GM06990 (cell line): ENCODE results near the gene ATOH8.

ENCODE experiments used
- DNase-seq: peaks from one replicate; pipeline ENCODE4 v3.0.0-alpha.2; 2011; ENCODE audit not compliant: insufficient read length; ENCODE audit errors: extremely low read depth
- H3K27me3 ChIP-seq: replicated peaks from 2 replicates; pipeline ENCODE4 v1.6.0; 2011; ENCODE audit warnings: low read length; ENCODE audit not compliant: control insufficient read depth, insufficient read depth
- H3K36me3 ChIP-seq: 2 replicates; pipeline ENCODE4 v1.5.1; 2011; ENCODE audit warnings: low read length; ENCODE audit not compliant: control insufficient read depth, insufficient read depth
- H3K4me3 ChIP-seq: replicated peaks from 2 replicates; pipeline ENCODE4 v1.5.1; 2011; ENCODE audit warnings: low read depth, mild to moderate bottlenecking, control low read depth, low read length
- TF ChIP-seq, protein P1 (sequence below): IDR thresholded peaks from 2 replicates; pipeline ENCODE4 v1.5.1; 2011; ENCODE audit warnings: low read length, control low read depth, mild to moderate bottlenecking, inconsistent platforms; ENCODE audit not compliant: insufficient read depth, poor library complexity, severe bottlenecking

ATOH8 gene

DNA sequence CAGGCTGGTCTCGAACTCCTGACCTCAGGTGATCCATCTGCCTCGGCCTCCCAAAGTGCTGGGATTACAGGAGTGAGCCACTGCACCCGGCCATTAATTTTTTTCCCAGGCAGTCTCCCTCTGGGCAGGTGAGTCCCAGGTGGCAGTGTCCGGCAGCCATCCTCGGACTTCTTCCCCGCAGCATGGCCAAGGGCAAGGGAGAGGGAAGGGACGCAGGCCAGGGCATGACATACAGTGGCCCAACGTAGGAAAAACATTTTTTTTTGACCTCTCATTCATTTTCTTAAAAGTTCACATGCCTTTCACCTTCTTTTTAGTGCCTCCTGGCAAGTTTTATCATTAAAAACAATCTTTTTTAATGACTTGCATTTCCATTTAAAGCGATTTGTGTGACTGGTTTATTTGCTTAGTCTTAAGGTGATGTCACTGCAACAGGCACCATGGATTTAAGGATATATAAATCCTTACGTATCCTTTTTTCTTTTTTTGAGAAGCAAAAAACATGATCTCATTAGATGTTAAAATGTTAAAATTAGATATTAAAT lies 23.0 kb upstream of the ATOH8 start:
- Histone ChIP-seq H3K36me3 (no peaks in the 10 kb centered on the region), H3K27me3 (no peaks in the 10 kb centered on the region), H3K4me3 (no peak overlapping the region)
- no peak for DNase-seq
- TF ChIP-seq, protein P1, sequence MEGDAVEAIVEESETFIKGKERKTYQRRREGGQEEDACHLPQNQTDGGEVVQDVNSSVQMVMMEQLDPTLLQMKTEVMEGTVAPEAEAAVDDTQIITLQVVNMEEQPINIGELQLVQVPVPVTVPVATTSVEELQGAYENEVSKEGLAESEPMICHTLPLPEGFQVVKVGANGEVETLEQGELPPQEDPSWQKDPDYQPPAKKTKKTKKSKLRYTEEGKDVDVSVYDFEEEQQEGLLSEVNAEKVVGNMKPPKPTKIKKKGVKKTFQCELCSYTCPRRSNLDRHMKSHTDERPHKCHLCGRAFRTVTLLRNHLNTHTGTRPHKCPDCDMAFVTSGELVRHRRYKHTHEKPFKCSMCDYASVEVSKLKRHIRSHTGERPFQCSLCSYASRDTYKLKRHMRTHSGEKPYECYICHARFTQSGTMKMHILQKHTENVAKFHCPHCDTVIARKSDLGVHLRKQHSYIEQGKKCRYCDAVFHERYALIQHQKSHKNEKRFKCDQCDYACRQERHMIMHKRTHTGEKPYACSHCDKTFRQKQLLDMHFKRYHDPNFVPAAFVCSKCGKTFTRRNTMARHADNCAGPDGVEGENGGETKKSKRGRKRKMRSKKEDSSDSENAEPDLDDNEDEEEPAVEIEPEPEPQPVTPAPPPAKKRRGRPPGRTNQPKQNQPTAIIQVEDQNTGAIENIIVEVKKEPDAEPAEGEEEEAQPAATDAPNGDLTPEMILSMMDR = no peak

DNA sequence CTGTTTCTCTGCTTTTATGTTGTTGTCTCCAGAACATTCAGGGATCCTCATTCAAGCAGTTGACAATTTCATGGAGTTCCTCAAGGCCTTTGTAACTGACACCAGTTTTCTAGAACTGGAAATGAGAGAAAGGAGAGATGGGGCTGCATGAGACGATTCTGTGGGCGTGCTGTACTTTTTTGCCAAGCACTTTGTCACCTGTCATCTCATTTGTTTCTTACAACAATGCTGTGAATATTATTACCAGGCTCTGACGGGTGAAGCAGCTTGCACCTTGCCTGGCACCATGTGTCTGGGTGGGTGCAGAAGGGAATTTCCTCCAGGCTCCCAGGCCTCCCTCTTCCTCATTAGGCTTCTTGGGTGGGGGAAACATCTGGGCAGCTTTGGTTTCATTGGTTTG lies 22.2 kb upstream of the ATOH8 start:
- H3K36me3 ChIP-seq = no peaks in the 10 kb centered on the region
- no peak overlapping the region for H3K4me3 ChIP-seq
- TF ChIP-seq, protein P1 = no peak
- no peaks in the 10 kb centered on the region for H3K27me3 ChIP-seq
- no peak for DNase-seq

DNA sequence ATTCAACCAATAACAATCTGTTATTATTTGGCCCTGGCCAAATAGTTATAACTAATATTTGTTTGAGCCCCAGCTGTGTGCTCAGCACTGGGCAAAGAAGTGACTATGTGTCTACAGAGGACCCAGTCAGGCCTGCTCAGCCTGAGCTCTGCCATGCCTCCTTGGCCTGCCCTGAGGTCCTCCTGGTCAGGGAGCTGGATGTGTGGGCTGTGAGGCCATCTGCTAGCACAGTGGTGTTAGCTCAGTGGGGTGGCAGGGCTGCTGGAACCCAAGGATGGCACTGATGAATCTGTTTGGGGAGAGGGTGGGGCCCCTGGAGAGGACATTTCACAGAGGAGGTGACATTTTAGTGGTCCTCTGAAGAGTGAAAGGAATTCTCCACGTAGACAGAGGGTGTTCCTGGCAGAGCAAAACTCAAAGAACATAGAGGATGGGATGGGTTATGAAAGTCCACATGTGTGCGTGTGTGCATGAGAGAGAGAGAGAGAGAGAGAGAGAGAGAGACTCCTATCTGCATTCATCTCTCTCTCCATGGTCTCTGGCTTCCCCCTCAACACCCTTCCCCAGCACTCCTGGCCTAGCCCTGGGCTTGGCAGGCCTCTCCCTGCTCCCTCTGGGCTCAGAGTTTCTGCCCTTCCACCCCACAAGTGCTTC lies 21.2 kb upstream of the ATOH8 start:
- Histone ChIP-seq H3K27me3 (no peaks in the 10 kb centered on the region), H3K36me3 (no peaks in the 10 kb centered on the region), H3K4me3 (no peak overlapping the region)
- DNase-seq = no peak
- TF ChIP-seq, protein P1 = no peak

DNA sequence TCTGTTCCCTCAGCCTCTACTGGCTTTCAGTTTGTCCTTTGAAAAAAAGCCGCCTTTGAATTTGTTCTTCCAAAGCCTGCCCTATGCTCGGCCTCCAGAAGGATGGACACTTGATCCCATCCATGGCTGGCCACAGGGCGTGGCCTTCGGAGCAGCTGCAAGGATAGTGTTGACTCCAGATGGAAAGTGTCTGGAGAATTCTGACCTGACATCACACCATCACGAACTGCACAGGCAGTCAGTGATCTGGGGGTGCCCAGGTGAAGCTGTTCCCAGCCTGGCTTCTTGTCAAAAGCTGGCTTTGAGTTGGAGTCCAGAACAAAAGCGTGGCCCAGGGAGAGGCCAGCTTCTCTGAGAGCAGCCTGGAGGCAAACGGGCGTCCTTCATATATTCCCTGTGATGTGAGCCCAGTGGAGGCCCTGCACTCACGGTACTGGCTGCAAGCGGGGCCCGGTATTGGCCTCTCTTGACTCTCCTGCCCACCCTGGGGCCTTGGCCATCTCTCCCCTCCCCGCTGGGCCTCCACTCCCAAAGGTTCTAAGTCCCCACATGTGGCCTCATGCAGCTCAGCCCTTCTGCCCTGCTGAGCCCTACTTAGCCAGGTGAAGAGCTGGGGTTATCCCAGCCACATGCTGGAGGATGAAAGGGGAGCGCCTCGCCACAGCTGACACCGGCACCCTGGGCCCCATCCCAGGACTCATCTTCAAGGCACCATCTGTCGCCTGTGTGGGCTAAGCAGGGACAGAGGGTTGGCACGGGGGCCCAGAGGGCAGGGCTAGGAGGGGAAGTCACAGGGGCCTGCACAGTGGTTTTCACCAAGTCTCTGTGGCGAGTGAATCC lies 20.4 kb upstream of the ATOH8 start:
- H3K4me3 ChIP-seq = no peak overlapping the region
- no peak for DNase-seq
- H3K27me3 ChIP-seq = no peaks in the 10 kb centered on the region
- TF ChIP-seq, protein P1 = no peak
- no peaks in the 10 kb centered on the region for H3K36me3 ChIP-seq

DNA sequence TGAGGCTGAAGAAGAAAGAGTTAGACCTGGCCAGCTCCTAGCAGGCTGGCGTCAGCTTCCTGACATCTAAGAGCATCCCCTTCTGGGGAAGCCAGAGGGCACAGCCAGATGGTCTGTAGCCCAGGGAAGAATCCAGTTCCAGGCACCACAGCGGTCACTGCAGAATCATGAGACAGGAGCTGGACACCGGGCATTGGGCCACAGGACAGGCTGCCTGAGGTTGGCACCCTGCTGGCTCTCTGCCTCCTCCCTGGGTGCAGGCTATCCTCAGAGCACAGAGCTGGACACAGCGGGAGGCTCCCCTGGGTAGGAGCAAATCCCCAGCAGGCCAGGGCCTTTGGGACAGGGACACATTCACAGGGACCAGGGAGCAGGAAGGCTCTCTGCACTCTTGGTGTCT lies 19.8 kb upstream of the ATOH8 start:
- no peaks in the 10 kb centered on the region for H3K27me3 ChIP-seq
- no peaks in the 10 kb centered on the region for H3K36me3 ChIP-seq
- DNase-seq = no peak
- TF ChIP-seq, protein P1 = no peak
- no peak overlapping the region for H3K4me3 ChIP-seq
